ENCODE results near the gene NEURL1B.

NEURL1B gene

DNA sequence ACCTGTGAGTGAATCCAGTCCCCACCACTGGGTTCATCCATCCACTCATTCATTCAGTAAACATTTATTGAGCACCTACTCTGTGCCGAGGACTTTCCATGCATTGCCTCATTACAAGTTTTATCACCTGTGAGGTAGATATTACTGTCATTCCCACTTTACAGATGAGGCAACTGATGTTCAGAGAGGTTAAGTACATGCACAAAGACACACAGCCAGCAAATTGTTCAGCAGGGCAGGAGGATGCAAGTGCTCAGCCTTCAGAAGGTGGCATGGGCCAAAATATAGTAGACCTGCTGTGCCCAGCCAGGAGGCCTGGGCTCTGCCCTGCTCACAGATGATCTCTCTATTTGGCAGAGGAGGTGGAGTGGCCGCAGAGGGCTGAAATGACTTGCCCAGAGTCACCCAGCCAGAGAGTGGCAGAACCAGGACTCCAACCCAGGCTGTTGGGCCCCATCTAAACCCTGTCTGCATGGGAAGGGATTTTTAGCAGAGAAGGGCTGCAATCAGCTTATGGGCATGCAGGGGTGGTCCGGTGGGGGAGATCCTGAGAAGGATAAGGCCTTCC, 7.6 kb upstream of the NEURL1B start:
- TF ChIP-seq, protein P1, sequence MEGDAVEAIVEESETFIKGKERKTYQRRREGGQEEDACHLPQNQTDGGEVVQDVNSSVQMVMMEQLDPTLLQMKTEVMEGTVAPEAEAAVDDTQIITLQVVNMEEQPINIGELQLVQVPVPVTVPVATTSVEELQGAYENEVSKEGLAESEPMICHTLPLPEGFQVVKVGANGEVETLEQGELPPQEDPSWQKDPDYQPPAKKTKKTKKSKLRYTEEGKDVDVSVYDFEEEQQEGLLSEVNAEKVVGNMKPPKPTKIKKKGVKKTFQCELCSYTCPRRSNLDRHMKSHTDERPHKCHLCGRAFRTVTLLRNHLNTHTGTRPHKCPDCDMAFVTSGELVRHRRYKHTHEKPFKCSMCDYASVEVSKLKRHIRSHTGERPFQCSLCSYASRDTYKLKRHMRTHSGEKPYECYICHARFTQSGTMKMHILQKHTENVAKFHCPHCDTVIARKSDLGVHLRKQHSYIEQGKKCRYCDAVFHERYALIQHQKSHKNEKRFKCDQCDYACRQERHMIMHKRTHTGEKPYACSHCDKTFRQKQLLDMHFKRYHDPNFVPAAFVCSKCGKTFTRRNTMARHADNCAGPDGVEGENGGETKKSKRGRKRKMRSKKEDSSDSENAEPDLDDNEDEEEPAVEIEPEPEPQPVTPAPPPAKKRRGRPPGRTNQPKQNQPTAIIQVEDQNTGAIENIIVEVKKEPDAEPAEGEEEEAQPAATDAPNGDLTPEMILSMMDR (conservative IDR thresholded peaks at IDR 0.05; ENCODE audit: low read depth, low read length): no peak
- no peak overlapping the region for H3K4me3 ChIP-seq (ENCODE audit: low read length)
- DNase-seq (ENCODE audit: low read depth): no peak

DNA sequence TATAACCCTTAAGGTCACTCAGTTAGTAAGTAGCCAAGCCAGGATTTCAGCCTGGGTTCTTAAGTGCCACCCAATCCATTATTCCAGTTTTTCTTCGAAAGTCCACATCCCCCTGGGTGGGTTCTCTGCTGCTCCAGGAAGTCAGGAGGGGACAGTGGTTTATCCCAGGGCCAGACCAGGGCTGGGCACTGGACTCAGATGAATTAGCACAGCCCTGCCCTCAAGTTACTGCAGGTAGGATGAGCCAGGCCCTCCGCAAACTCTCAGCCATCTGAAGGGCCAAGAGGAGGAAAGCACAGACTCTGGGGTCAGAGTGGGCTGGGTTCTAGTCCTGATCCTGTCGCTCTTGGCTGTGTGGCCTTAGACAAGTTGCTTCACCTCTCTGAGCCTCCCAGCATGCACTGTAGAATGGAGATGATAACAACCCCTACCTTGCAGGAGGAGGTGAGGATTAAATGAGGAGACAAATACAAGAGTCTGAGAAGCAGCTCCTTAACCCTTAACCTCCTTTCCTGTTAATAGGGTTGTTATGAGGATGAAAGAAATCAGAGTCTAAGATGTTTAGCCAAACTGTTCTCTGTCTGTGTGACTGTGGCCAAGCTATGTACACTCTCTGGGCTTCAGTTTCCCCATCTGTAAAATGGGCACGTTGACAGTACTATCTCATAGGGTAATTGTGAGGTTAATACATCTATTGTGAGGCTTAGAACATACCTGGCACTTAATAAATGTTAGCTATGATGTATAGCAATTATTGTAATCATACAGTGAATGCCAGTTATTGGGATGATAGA, 6.8 kb upstream of the NEURL1B start:
- TF ChIP-seq, protein P1 (conservative IDR thresholded peaks at IDR 0.05; ENCODE audit: low read depth, low read length): no peak
- H3K4me3 ChIP-seq (ENCODE audit: low read length): no peak overlapping the region
- DNase-seq (ENCODE audit: low read depth): no peak

DNA sequence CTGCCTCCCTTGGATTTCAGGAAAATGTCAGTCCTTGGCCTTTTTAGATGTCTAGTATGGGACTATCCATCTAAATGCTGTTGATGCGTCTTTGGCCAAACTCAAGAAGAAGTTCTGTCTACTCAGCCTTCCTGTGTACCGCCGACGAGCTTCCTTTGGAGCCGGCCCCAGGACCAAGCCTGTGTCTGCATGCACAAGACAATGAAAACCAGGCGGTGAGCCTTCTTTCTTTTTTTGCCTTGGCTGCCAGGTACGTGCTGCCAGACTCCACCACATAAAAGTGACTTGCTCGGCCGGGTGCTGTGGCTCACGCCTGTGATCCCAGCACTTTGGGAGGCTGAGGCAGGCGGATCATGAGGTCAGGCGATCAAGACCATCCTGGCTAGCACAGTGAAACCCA, 6.0 kb upstream of the NEURL1B start:
- TF ChIP-seq, protein P1 (conservative IDR thresholded peaks at IDR 0.05; ENCODE audit: low read depth, low read length): no peak
- no peak for DNase-seq (ENCODE audit: low read depth)
- H3K4me3 ChIP-seq (ENCODE audit: low read length): no peak overlapping the region

DNA sequence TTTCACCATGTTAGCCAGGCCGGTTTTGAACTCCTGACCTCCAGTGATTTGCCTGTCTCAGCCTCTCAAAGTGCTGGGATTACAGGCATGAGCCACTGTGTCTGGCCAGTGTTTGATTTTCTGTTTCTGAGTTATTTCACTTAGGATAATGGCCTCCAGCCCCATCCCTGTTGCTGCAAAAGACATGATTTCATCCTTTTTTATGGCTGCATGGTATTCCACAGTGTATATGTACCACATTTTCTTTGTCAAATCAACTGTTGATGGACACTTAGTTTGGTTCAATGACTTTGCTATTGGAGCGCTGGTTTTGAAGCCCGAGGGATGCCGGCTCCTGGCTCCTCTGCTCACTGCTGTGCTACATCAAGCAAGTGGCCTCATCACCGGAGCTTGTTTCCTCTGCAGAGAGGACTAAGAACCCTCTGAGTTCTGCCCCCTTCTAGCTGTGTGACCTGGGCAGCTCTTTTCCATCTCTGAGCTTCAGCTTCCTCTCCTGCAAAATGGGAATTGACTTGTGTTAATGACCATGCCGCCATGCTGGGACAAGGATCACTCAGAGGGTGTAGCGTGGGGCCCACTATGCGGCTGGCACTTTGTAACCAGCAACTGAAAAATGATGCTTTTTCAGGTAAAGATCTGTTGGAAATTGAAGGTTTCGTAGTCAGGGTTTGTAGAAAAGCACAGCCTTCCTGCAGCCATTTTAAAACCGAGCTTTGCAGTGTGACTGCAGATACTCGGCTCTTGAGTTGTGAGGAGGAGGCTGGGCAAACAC, 4.6 kb upstream of the NEURL1B start:
- H3K4me3 ChIP-seq (ENCODE audit: low read length): no peak overlapping the region
- DNase-seq (ENCODE audit: low read depth): no peak
- TF ChIP-seq, protein P1 (conservative IDR thresholded peaks at IDR 0.05; ENCODE audit: low read depth, low read length): no peak

DNA sequence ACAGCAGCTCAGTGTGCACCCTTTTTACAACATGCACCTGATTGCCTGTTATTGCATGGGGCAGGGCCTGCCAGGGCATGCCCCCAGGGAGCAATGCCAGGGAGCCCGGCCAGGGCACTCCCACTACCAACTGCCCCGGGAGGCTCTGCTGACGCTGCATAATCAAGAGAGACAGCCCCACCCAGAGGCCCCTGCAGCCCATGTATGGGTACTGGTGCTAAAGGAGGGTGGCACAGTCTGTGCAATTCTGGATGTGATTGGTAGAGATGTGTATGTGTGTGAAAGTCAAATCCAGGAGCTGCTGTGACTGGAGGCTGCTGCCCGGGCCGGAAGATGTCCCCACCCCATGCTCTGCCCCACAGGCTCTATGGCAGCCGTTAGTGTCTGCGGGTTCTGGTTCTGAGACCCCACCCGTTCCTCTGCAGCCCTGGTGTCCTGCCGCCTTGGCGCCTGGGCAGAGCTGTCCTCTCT, 3.9 kb upstream of the NEURL1B start:
- no peak for DNase-seq (ENCODE audit: low read depth)
- no peak overlapping the region for H3K4me3 ChIP-seq (ENCODE audit: low read length)

DNA sequence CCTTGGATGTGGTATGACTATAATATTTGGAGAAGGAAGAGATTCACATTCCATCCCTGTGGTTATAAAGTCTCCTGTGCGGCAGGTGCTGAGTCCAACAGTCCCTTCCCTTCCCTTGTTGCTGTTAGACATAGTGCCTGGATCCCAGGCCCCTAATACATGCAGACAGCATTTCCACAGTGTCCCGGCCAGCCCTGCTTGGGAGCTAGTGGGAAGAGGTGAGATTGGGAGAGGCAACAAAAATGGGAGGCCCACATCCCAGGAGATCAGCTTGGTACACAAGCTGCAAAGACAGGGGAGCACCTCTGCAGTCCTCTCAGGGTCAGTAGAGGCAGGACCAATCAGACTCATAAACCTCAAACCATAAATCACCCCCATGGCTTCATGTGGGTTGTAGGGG, 3.3 kb upstream of the NEURL1B start:
- no peak overlapping the region for H3K4me3 ChIP-seq (ENCODE audit: low read length)
- DNase-seq (ENCODE audit: low read depth): no peak
- TF ChIP-seq, protein P1 (conservative IDR thresholded peaks at IDR 0.05; ENCODE audit: low read depth, low read length): no peak

More for the DNA sequence above, 3.9 kb upstream of the NEURL1B start:
- TF ChIP-seq, protein P1 (conservative IDR thresholded peaks at IDR 0.05; ENCODE audit: low read depth, low read length): no peak
